SK-N-SH (cell line): Measurements from ENCODE around the gene CALR3. TPM values are rescaled to one million over a fixed set of nuclear protein-coding genes. Genes with fewer than 3 reads are reported as not detected.

Experiments used
- CTCF ChIA-PET: fragments of 300-600, 350-600 bp; formaldehyde crosslinking; extraction: SDS; loops from one replicate; lab custom pipeline; 2021; lab: Yijun Ruan, JAX
- POLR2A ChIA-PET: fragments of 350-600 bp; sonication (Branson Sonifier 250); formaldehyde crosslinking; extraction: SDS; loops from one replicate; lab custom pipeline; 2020; ENCODE audit warnings: antibody characterized with exemption, inconsistent platforms; lab: Yijun Ruan, JAX
- DNase-seq: peaks from one replicate; pipeline ENCODE4 v3.0.0; 2012
- H2AFZ ChIP-seq: fragments of 200-600 bp; sonication (generic); 2 replicates; pipeline ENCODE4 v1.8.1; 2016; ENCODE audit warnings: antibody characterized with exemption, mild to moderate bottlenecking, low read depth
- H3F3A ChIP-seq: fragments of 200-600 bp; sonication (generic); replicated peaks from 2 replicates; pipeline ENCODE3; 2016; ENCODE audit warnings: antibody characterized with exemption, mild to moderate bottlenecking; ENCODE audit not compliant: insufficient read depth
- H3K27ac ChIP-seq, 2 experiments: fragments of 200-500 bp in 1 of 2; fragments of 200-600 bp in 1 of 2; sonication (Bioruptor generic) in 1 of 2; sonication (generic), shearing (Covaris generic) in 1 of 2; 2 replicates each; pipeline versions ENCODE4 v1.5.1 to v1.6.1; 2014 to 2016; ENCODE audit warnings: low read depth in 2 of 2, inconsistent platforms in 1 of 2, low read length in 1 of 2, mild to moderate bottlenecking in 1 of 2, mixed read lengths in 1 of 2
- H3K27me3 ChIP-seq: fragments of 200-600 bp; sonication (generic), shearing (Covaris generic); 2 replicates; pipeline ENCODE4 v1.6.1; 2016; ENCODE audit warnings: mixed run types; ENCODE audit not compliant: insufficient read depth
- H3K36me3 ChIP-seq, 2 experiments: fragments of 200-500 bp in 1 of 2; fragments of 200-600 bp in 1 of 2; sonication (Bioruptor generic) in 1 of 2; sonication (generic) in 1 of 2; replicated peaks in 1 of 2; 2 replicates each; pipeline versions ENCODE3 to v1.5.1; 2014 to 2016; ENCODE audit warnings: low read length in 1 of 2, mild to moderate bottlenecking in 1 of 2; ENCODE audit not compliant: insufficient read depth in 2 of 2, control insufficient read depth in 1 of 2
- H3K4me1 ChIP-seq, 2 experiments: fragments of 200-500 bp in 1 of 2; fragments of 200-600 bp in 1 of 2; sonication (Bioruptor generic) in 1 of 2; sonication (generic), shearing (Covaris generic) in 1 of 2; 2 replicates each; pipeline versions ENCODE4 v1.5.1 to v1.6.1; 2014 to 2016; ENCODE audit warnings: low read depth in 1 of 2, low read length in 1 of 2, mixed run types in 1 of 2; ENCODE audit not compliant: insufficient read depth in 2 of 2, control insufficient read depth in 1 of 2
- H3K4me2 ChIP-seq: fragments of 200-600 bp; sonication (generic), shearing (Covaris generic); 2 replicates; pipeline ENCODE4 v1.6.1; 2017; ENCODE audit warnings: mixed run types
- H3K4me3 ChIP-seq, 2 experiments: fragments of 200-500 bp in 1 of 2; fragments of 200-600 bp in 1 of 2; sonication (Bioruptor generic) in 1 of 2; sonication (generic), shearing (Covaris generic) in 1 of 2; 2 replicates each; pipeline versions ENCODE4 v1.5.1 to v1.8.1; 2014 to 2016; ENCODE audit warnings: low read depth in 2 of 2, inconsistent platforms in 1 of 2, low read length in 1 of 2, mild to moderate bottlenecking in 1 of 2, mixed read lengths in 1 of 2, moderate library complexity in 1 of 2
- H3K79me2 ChIP-seq: fragments of 200-600 bp; sonication (generic); 2 replicates; pipeline ENCODE4 v1.8.1; 2017; ENCODE audit warnings: mild to moderate bottlenecking; ENCODE audit not compliant: insufficient read depth
- H3K9ac ChIP-seq: fragments of 200-600 bp; sonication (generic); 2 replicates; pipeline ENCODE4 v1.6.1; 2017; ENCODE audit warnings: mixed run types
- H3K9me2 ChIP-seq: fragments of 200-600 bp; sonication (generic); 2 replicates; pipeline ENCODE4 v1.6.1; 2017; ENCODE audit warnings: mixed run types
- H3K9me3 ChIP-seq: fragments of 200-600 bp; sonication (generic); 2 replicates; pipeline ENCODE4 v1.6.1; 2017; ENCODE audit warnings: mixed run types, mild to moderate bottlenecking, moderate library complexity
- H4K20me1 ChIP-seq: fragments of 200-600 bp; sonication (generic); 2 replicates; pipeline ENCODE4 v1.6.1; 2017; ENCODE audit warnings: mild to moderate bottlenecking, mixed run types; ENCODE audit not compliant: insufficient read depth
- CHD2 ChIP-seq: fragments of 150-350 bp; IDR thresholded peaks from 2 replicates; pipeline ENCODE4 v1.6.1; 2018; ENCODE audit warnings: low read length; ENCODE audit not compliant: partially characterized antibody
- CTCF ChIP-seq: fragments of 200-600 bp; sonication (generic); IDR thresholded peaks from 2 replicates; pipeline ENCODE4 v1.6.1; 2017; ENCODE audit warnings: antibody characterized with exemption, mild to moderate bottlenecking, moderate library complexity
- ELF1 ChIP-seq: IDR thresholded peaks from 2 replicates; pipeline ENCODE4 v1.4.0; 2012
- FOSL2 ChIP-seq: IDR thresholded peaks from 2 replicates; pipeline ENCODE4 v1.4.0; 2012; ENCODE audit warnings: low read depth, mild to moderate bottlenecking, moderate library complexity, borderline replicate concordance
- GABPA ChIP-seq: IDR thresholded peaks from 2 replicates; pipeline ENCODE4 v1.4.0; 2012; ENCODE audit warnings: low read depth, mild to moderate bottlenecking
- GATA2 ChIP-seq: sonication (generic); formaldehyde crosslinking; IDR thresholded peaks from 2 replicates; pipeline ENCODE4 v1.5.0; 2020; ENCODE audit warnings: mild to moderate bottlenecking, missing genetic modification reagents
- IRF3 ChIP-seq: fragments of 150-350 bp; IDR thresholded peaks from 2 replicates; pipeline ENCODE4 v1.6.1; 2016; ENCODE audit warnings: mild to moderate bottlenecking, low read depth, low read length
- JUND ChIP-seq: IDR thresholded peaks from 2 replicates; pipeline ENCODE4 v1.4.0; 2012
- NFIC ChIP-seq: IDR thresholded peaks from 2 replicates; pipeline ENCODE4 v1.4.0; 2012; ENCODE audit warnings: borderline replicate concordance
- REST ChIP-seq: IDR thresholded peaks from 2 replicates; pipeline ENCODE4 v1.6.1; 2012; ENCODE audit warnings: mild to moderate bottlenecking, low read depth, low read length, moderate library complexity
- RFX5 ChIP-seq: IDR thresholded peaks from 2 replicates; pipeline ENCODE4 v1.6.1; 2012; ENCODE audit warnings: mild to moderate bottlenecking, improper control_type of control experiment, low read length
- TAF1 ChIP-seq: IDR thresholded peaks from 2 replicates; pipeline ENCODE4 v1.6.1; 2012; ENCODE audit warnings: low read depth, mild to moderate bottlenecking, low read length, moderate library complexity, borderline replicate concordance
- TEAD4 ChIP-seq: IDR thresholded peaks from 2 replicates; pipeline ENCODE4 v1.4.0; 2012; ENCODE audit warnings: mild to moderate bottlenecking, borderline replicate concordance; ENCODE audit not compliant: insufficient read depth
- YY1 ChIP-seq: IDR thresholded peaks from 2 replicates; pipeline ENCODE4 v1.4.0; 2012; ENCODE audit warnings: low read depth, mild to moderate bottlenecking
- WGBS: methylation state at CpG from one replicate; pipeline ENCODE4 v1.1.6; 2017; ENCODE audit warnings: low lambda C conversion rate; 5-methylcytosine and 5-hydroxymethylcytosine counted together
- polyA plus RNA-seq, 3 experiments: library from polyadenylated mRNA; depleted of rRNA; stranded (reverse); fragments of >200 nt; gene quantifications; 2 replicates each; pipeline ENCODE4 v1.2.3, GENCODE V29; 2012

CALR3 gene
- polyA plus RNA-seq, 1 of the 3 experiments (the other 2 are of a cell fraction) = not detected

DNA sequence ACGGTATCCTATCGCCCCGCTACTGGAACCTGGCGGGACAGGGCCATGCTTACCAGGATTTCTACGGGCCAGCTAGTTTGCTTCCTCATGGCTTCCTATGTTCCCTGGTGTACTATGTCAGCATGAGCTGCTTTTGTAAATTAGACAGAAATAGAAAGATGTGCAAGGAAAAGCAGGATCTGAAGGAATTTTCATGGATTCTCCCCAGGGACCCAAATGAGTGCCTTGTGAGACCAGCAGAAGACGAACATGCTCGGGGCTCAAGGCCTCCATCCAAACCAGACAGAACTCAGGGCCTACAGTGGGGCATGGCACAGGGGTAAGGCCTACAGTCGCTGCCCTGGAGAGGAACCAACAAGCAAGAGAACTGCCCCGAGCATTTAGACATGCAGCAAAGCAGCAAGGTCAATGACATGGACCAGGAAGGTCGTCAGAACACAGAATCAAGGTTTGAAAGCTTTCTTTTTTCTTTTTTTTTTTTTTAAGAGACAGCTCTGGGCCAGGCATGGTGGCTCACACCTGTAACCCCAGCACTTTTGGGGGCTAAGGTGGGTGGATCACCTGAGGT is 41.5 kb downstream of the CALR3 start:
- Histone ChIP-seq H3K4me2 (no peak overlapping the region), H3K4me1 (peaks cover 23 to 42% of the 10 kb centered on the region in 2 experiments; a peak in 3 of 4 replicates), H3K4me3 (no peak overlapping the region), H3K9me3 (no peaks in the 10 kb centered on the region), H3K36me3 (no peaks in the 10 kb centered on the region), H3K79me2 (peaks cover 85% of the 10 kb centered on the region), H3F3A (peaks cover 12% of the 10 kb centered on the region), H3K27me3 (no peaks in the 10 kb centered on the region), H4K20me1 (peaks cover 13% of the 10 kb centered on the region; the same call in 1 of the 2 replicates), H3K27ac (no peak overlapping the region), H2AFZ (no peak overlapping the region), H3K9ac (no peak overlapping the region), H3K9me2 (no peaks in the 10 kb centered on the region)
- WGBS = 88% methylated on average over 10 of the region's 10 CpGs
- CTCF ChIA-PET = interaction anchor here (1.4 to 6.6 kb wide), 2 partner anchors 9 to 12 kb away, joined by 3 to 45 read pairs; no protein-coding TSS in a partner anchor
- DNase-seq = no peak
- POLR2A ChIA-PET = interaction anchor here (0.7 kb wide), 1 partner anchor 41 kb away, joined by 3 read pairs; the partner anchor contains the start of genes C19orf44 and CALR3
- TF ChIP-seq RFX5 (no peak), NFIC (no peak), CTCF (no peak), IRF3 (no peak), REST (no peak), YY1 (no peak), GATA2 (CRISPR knock-in tag) (no peak), CHD2 (no peak), GABPA (no peak), FOSL2 (no peak), TAF1 (no peak), ELF1 (no peak), TEAD4 (no peak), JUND (no peak)
